AG09319 (cell line): ENCODE data around the gene COMMD6.

Experiments used
- DNase-seq: peaks from one replicate; pipeline ENCODE4 v3.0.0-alpha.2; 2010; ENCODE audit warnings: low read depth; ENCODE audit errors: extremely low read depth
- TF ChIP-seq, protein P1 (sequence below): IDR thresholded peaks from 2 replicates; pipeline ENCODE4 v1.5.1; 2011; ENCODE audit warnings: low read depth, mild to moderate bottlenecking, inconsistent platforms, low read length, moderate library complexity

The COMMD6 gene

DNA sequence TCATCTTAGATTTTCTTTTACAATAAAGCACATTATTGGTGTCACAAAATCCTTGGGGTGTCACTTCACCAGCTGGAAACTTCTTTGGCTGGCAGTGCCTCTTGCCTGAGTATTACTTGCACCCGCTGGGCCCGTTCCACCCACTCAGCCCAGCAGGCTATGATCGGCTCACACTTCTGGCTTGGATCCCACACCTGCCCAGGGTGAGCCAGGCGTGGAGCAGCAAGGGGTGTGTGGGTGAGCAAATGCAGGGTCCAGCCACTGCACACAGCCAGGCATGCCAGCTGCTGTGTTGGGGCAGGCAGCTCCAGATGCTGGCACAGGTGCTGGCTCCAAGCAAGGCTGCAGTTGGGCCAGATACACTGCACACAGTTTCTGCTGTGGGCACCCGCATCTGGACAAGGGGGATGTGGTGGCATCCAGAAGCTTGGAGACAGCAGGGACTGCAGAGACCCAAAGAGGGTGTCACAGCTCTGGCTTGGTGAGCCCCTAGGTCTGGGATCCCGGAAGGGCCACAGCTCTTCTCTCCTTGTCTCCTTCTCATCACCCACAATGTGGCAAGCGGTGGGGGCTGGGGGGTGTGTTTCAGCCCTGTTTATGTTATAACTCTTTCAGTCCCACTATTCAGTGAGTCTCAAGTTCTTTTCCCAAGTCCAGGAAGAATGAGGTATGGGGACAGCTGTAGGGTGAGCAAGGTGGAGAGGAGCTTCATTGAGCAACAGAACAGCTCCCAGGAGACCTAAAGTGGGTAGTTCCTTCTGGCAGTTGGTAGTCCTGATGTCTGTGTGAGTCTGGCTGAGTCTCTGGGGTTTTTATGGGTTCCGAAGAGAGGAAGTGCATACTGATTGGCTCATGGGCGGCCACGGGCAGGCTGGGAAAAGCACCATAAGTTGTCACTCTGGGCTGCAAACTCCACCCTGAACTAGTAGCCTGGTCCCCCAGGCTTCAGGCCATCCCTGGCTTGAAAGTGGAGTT lies 30.3 kb downstream of the COMMD6 start:
- DNase-seq, result no peak
- TF ChIP-seq, protein P1, sequence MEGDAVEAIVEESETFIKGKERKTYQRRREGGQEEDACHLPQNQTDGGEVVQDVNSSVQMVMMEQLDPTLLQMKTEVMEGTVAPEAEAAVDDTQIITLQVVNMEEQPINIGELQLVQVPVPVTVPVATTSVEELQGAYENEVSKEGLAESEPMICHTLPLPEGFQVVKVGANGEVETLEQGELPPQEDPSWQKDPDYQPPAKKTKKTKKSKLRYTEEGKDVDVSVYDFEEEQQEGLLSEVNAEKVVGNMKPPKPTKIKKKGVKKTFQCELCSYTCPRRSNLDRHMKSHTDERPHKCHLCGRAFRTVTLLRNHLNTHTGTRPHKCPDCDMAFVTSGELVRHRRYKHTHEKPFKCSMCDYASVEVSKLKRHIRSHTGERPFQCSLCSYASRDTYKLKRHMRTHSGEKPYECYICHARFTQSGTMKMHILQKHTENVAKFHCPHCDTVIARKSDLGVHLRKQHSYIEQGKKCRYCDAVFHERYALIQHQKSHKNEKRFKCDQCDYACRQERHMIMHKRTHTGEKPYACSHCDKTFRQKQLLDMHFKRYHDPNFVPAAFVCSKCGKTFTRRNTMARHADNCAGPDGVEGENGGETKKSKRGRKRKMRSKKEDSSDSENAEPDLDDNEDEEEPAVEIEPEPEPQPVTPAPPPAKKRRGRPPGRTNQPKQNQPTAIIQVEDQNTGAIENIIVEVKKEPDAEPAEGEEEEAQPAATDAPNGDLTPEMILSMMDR, result no peak

DNA sequence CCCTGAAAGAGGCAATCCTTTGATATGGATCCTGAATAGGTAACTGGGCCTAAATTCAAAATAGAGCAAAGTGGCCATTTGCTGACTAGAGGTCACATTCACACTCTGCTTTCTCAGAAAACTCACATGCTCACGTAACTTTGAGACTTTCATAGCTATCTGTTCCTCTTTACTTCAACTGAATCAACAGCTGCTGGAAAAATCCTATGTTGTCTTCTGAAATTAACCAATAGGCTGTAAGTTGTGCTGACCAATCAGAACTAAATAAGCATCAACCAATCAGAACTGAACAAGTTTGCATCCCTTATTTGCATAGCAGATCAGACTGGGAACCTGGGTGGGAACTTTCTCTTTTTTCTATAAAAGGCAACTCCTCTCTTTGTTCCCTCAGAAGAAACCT lies 31.6 kb downstream of the COMMD6 start:
- DNase-seq, result no peak
- TF ChIP-seq, protein P1, result no peak

DNA sequence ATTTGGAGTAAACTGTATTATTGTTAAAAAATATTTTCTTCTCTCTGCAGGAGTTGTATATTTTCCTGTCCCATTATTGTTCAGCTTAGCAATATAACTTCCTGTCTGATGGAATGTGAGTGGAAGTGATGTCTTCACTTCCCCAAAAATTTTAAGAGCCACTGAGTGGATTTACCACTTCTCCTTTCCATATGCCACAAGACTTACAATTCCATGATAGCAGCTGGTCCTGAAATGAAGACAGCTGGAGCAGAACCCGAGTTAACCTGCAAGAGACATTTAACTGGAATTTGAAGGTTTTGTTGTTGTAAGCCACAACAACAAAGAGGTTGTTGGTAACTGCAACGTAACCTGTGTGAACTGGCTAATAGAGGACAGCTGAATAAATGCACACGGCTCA lies 32.3 kb downstream of the COMMD6 start:
- TF ChIP-seq, protein P1, result no peak
- no peak for DNase-seq

- TF ChIP-seq, protein P1, result no peak
- peak; percentile 43 for DNase-seq
These were observed 41.7 kb downstream of the COMMD6 start for GRCh38 chr13:75495938-75496337.

DNA sequence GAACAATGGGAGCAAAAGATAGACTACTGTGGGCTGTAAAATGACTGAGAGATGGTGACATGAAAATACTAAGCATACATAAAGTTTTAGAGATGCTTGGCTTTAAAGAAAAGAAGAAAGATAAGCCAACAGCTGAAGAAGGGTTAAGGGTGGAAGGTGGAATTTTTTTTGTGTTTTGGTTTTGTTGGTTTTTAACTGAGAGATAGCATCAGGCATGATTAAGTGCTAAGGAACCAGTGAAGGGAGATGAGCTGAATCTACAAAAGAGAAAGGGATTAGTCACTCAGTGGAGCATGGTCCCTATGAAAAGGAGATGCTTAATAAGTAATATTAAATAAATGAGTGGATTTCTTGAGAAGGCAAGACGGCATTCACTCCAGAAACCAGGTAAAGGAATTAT lies 43.1 kb downstream of the COMMD6 start:
- DNase-seq, result no peak
- TF ChIP-seq, protein P1, result no peak

DNA sequence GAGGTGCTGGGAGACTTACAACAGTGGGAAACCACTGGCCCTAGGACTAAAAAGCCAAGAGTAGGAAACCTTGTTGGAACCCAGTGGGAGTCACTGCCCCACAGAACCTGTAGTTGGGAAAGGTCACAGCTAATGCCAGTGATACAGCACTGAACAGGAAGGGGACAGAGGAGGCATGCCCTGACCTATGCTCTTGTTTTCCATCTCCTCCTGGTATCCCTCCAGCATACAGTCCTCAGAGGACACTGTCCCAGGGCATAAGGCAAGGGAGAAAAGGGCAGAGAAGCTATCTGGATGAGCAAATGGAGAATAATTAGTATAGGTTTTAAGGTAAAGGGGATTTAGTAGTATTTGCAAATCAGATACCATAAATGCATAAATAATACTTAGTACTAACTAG lies 44.5 kb downstream of the COMMD6 start:
- no peak for DNase-seq
- TF ChIP-seq, protein P1, result no peak

DNA sequence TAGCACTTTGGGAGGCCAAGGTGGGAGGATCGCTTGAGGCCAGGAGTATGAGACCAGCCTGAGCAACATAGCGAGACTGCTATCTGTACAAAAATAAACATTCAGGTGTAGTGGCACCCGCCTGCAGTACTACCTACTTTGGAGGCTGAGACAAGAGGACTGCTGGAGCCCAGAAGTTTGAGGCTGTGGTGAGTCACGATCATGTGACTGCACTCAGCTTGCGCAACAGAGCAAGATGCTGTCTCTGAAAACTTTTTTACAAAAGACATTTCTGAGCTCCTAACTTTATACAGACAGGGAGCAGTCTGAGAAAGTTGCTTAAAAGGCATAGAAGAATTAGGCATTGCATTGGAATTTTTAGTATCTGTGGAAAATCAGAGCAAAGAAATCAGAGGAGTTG lies 45.3 kb downstream of the COMMD6 start:
- DNase-seq, result no peak
- TF ChIP-seq, protein P1, result no peak
